ENCODE results near the gene MIAT. TPM values are rescaled to one million over a fixed set of nuclear protein-coding genes. Genes with fewer than 3 reads are reported as not detected.

Gene MIAT
- total and polyA plus RNA-seq, 2 of the 8 experiments (the other 6 are each of a cell fraction or from before 2014, with no cell fraction given): 27.6 to 36.0 TPM

DNA sequence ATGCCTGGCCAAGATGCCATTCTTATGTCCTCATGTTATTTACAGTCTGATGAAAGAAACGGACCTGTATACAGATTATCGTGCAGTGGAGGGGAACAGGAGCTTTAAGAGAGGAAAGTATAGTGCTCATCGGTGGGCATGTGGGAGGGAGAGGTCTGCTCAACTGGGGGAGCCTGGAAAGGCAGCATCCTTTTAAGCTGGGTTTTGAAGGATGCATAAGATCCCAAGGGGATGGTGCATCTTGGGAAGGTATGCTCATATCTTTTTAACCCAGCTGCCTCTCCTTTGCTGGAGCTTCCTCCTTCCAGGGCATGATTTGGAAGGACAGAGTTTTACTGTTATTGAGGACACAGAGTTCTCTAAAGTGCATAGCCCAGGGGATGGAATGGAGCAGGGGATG, 34.8 kb downstream of the MIAT start (continued):
- TF ChIP-seq HDAC2 (IDR thresholded peaks at IDR 0.05; ENCODE audit: borderline replicate concordance in 1 of 2, low read depth in 2 of 2, low read length in 2 of 2): no peak

All from H1 (cell line).